HepG2 (cell line): ENCODE measurements around the gene MLN. TPM values are rescaled to one million over a fixed set of nuclear protein-coding genes. Genes with fewer than 3 reads are reported as not detected.

Experiments
- AKAP8 ChIP-seq: sonication (generic); formaldehyde crosslinking; IDR thresholded peaks from 2 replicates; pipeline ENCODE4 v1.5.1; 2020; ENCODE audit warnings: mild to moderate bottlenecking, missing genetic modification reagents
- CBX1 ChIP-seq: IDR thresholded peaks from one replicate; pipeline ENCODE4 v1.6.1; 2016; ENCODE audit warnings: antibody characterized with exemption, low read depth
- CBX2 ChIP-seq, 2 experiments: fragments of 200-600 bp in 1 of 2; sonication (generic); formaldehyde crosslinking in 1 of 2; IDR thresholded peaks; 2 replicates each; pipeline versions ENCODE4 v1.7.0 to v1.8.1; 2018 to 2022; ENCODE audit warnings: low read depth in 2 of 2, low read length in 1 of 2, mild to moderate bottlenecking in 1 of 2, missing genetic modification reagents in 1 of 2
- KDM5A ChIP-seq: fragments of 200-600 bp; sonication (generic); IDR thresholded peaks from 2 replicates; pipeline ENCODE4 v1.7.0; 2018; ENCODE audit warnings: antibody characterized with exemption, mild to moderate bottlenecking, low read length, borderline replicate concordance
- KLF6 ChIP-seq: IDR thresholded peaks from 2 replicates; pipeline ENCODE4 v1.8.0; 2016; ENCODE audit warnings: missing biosample characterization, missing genetic modification reagents
- MAZ ChIP-seq, 2 experiments: sonication (generic) in 1 of 2; formaldehyde crosslinking in 1 of 2; IDR thresholded peaks; 2 replicates each; pipeline versions ENCODE4 v1.5.0 to v1.6.1; 2012 to 2020; ENCODE audit warnings: low read depth in 2 of 2, mild to moderate bottlenecking in 2 of 2, borderline replicate concordance in 1 of 2, improper control_type of control experiment in 1 of 2, low read length in 1 of 2, missing genetic modification reagents in 1 of 2, moderate library complexity in 1 of 2
- MIER3 ChIP-seq: IDR thresholded peaks from 2 replicates; pipeline ENCODE4 v1.6.1; 2016; ENCODE audit warnings: missing compliant biosample characterization, borderline replicate concordance
- RBM39 ChIP-seq: fragments of 200-400 bp; formaldehyde crosslinking; IDR thresholded peaks from one replicate; pipeline ENCODE4 v1.6.1; 2018; ENCODE audit warnings: antibody characterized with exemption, mild to moderate bottlenecking, low read depth, low read length; ENCODE audit not compliant: poor library complexity, severe bottlenecking
- REST ChIP-seq, 2 experiments: IDR thresholded peaks; 2 replicates each; pipeline ENCODE4 v1.6.1; 2011 to 2012; ENCODE audit warnings: low read length in 2 of 2, borderline replicate concordance in 1 of 2, low read depth in 1 of 2, mild to moderate bottlenecking in 1 of 2, moderate library complexity in 1 of 2
- SMYD3 ChIP-seq: sonication (generic); formaldehyde crosslinking; IDR thresholded peaks from 2 replicates; pipeline ENCODE4 v1.8.1; 2023; ENCODE audit warnings: mild to moderate bottlenecking, missing genetic modification reagents
- THRA ChIP-seq: sonication (generic); formaldehyde crosslinking; IDR thresholded peaks from 2 replicates; pipeline ENCODE4 v1.4.0; 2020; ENCODE audit warnings: missing genetic modification reagents, borderline replicate concordance
- ZBTB49 ChIP-seq: sonication (generic); formaldehyde crosslinking; IDR thresholded peaks from 2 replicates; pipeline ENCODE4 v1.4.0; 2020; ENCODE audit warnings: missing genetic modification reagents, borderline replicate concordance
- ZFP82 ChIP-seq: sonication (generic); formaldehyde crosslinking; IDR thresholded peaks from 2 replicates; pipeline ENCODE4 v1.5.1; 2020; ENCODE audit warnings: mild to moderate bottlenecking, missing genetic modification reagents, borderline replicate concordance
- ZNF556 ChIP-seq: sonication (generic); formaldehyde crosslinking; IDR thresholded peaks from 2 replicates; pipeline ENCODE4 v1.4.0; 2020; ENCODE audit warnings: mild to moderate bottlenecking, missing genetic modification reagents, borderline replicate concordance
- ZNF580 ChIP-seq: IDR thresholded peaks from 2 replicates; pipeline ENCODE4 v1.6.1; 2016; ENCODE audit warnings: low read depth, borderline replicate concordance
- polyA plus RNA-seq, 8 experiments: library from polyadenylated mRNA; depleted of rRNA in 3 of 8; stranded (reverse) in 7 of 8; unstranded in 1 of 8; fragments of >200 nt; fragmentation: Illumina TruSeq in 4 of 8; extraction: Trizol in 4 of 8; gene quantifications; 2 replicates each; pipeline versions ENCODE4 v1.2.1 to v1.2.3, GENCODE V29; 2011 to 2016; ENCODE audit warnings: low read depth in 4 of 8, missing spikeins in 1 of 8, mixed read lengths in 1 of 8; ENCODE audit not compliant: insufficient read depth in 1 of 8
- total RNA-seq, 5 experiments: library from RNA; depleted of rRNA; stranded (reverse); fragments of >200 nt; fragmentation: Illumina TruSeq; extraction: Trizol; gene quantifications; 2 replicates each; pipeline ENCODE4 v1.2.3, GENCODE V29; 2016; ENCODE audit warnings: low read depth in 1 of 5
- TF ChIP-seq, protein P1 (sequence below): sonication (generic); formaldehyde crosslinking; IDR thresholded peaks from 2 replicates; pipeline ENCODE4 v1.4.0; 2020; ENCODE audit warnings: missing genetic modification reagents
- TF ChIP-seq, protein P2 (sequence below): sonication (generic); formaldehyde crosslinking; IDR thresholded peaks from 2 replicates; pipeline ENCODE4 v1.5.0; 2020; ENCODE audit warnings: missing genetic modification reagents

The MLN gene
- total and polyA plus RNA-seq, 2 of the 13 experiments (the other 11 are each of a cell fraction or from before 2014, with no cell fraction given) = not detected

DNA sequence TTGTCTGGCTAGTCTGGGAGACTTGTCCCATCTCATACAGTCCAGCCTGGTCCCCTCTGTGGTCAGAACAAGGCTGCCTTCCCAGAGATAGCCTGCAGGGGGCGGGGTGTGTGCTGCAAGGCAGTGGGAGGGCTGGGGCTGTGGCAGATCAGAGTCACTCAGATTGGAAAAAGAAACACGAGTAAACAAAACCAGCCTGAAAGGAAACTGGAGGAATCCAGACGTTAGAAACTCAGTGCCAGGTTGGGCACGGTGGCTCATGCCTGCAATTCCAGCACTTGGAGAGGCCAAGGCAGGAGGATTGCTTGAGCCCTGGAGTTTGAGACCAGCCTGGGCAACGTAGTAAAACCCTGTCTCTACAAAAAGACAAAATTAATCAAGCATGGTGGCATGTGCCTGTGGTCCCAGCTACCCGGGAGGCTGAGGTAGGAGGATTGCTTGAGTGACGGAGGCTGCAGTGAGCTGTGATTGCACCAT, 35.1 kb downstream of the MLN start (continued):
- TF ChIP-seq, protein P1, sequence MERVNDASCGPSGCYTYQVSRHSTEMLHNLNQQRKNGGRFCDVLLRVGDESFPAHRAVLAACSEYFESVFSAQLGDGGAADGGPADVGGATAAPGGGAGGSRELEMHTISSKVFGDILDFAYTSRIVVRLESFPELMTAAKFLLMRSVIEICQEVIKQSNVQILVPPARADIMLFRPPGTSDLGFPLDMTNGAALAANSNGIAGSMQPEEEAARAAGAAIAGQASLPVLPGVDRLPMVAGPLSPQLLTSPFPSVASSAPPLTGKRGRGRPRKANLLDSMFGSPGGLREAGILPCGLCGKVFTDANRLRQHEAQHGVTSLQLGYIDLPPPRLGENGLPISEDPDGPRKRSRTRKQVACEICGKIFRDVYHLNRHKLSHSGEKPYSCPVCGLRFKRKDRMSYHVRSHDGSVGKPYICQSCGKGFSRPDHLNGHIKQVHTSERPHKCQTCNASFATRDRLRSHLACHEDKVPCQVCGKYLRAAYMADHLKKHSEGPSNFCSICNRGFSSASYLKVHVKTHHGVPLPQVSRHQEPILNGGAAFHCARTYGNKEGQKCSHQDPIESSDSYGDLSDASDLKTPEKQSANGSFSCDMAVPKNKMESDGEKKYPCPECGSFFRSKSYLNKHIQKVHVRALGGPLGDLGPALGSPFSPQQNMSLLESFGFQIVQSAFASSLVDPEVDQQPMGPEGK (CRISPR knock-in tag) = peak; percentile 41; the same call in 1 of the 2 replicates
- TF ChIP-seq CBX2 (IDR thresholded peaks at IDR 0.05; ENCODE audit: low read depth, low read length) (no peak), CBX2 (CRISPR knock-in tag; IDR thresholded peaks at IDR 0.05; ENCODE audit: low read depth) (no peak), KDM5A (no peak), THRA (CRISPR knock-in tag) (0 out of 2 replicates have a peak, but pooled peaks have one; percentile 9), AKAP8 (CRISPR knock-in tag) (no peak), RBM39 (no peak), ZBTB49 (CRISPR knock-in tag) (no peak), ZNF556 (CRISPR knock-in tag) (no peak), SMYD3 (CRISPR knock-in tag) (no peak), ZFP82 (no peak), REST (IDR thresholded peaks at IDR 0.05; ENCODE audit: borderline replicate concordance in 1 of 2, low read depth in 1 of 2, low read length in 2 of 2) (no peak), MAZ (IDR thresholded peaks at IDR 0.05; ENCODE audit: borderline replicate concordance, low read depth, low read length) (peak; percentile 58; the same call in 1 of the 2 replicates), MAZ (CRISPR knock-in tag; IDR thresholded peaks at IDR 0.05; ENCODE audit: low read depth) (no peak), KLF6 (CRISPR knock-in tag) (no peak), CBX1 (no peak), MIER3 (no peak), ZNF580 (CRISPR knock-in tag) (no peak)
- TF ChIP-seq, protein P2, sequence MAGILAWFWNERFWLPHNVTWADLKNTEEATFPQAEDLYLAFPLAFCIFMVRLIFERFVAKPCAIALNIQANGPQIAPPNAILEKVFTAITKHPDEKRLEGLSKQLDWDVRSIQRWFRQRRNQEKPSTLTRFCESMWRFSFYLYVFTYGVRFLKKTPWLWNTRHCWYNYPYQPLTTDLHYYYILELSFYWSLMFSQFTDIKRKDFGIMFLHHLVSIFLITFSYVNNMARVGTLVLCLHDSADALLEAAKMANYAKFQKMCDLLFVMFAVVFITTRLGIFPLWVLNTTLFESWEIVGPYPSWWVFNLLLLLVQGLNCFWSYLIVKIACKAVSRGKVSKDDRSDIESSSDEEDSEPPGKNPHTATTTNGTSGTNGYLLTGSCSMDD (CRISPR knock-in tag) = no peak
